Measurements from ENCODE around the gene NRXN2.
"Not testable (repeated sequence)": the region's sequence is repeated elsewhere in the genome, so short reads cannot be mapped to it uniquely, and the experiment has no call there.

The NRXN2 gene

GRCh38 chr11:64665411-64665821, 57.6 kb downstream of the NRXN2 start:
- no peak for DNase-seq

GRCh38 chr11:64664236-64664870, 58.6 kb downstream of the NRXN2 start:
- DNase-seq = not testable (repeated sequence)

- no peak for DNase-seq
These were observed 59.3 kb downstream of the NRXN2 start for GRCh38 chr11:64663656-64664055.

DNA sequence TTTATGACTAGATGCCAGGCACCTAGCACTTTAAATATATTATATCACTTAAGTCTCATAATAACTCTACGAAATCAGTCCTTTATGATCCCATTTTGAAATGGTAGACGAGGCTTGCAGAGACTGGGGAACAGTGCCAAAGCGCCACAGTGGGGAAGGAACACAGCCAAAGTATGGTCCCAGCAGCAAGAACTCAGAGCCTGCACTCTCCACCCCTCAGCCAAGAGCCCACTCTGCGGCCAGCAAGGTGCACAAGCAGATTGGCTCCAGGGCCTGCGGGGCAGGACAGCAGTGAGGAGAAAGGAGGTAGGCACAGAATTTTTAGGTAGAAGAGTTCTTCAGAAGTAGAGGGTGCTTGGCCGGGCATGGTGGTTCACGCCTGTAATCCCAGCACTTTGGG, 61.4 kb downstream of the NRXN2 start:
- no peak for DNase-seq

DNA sequence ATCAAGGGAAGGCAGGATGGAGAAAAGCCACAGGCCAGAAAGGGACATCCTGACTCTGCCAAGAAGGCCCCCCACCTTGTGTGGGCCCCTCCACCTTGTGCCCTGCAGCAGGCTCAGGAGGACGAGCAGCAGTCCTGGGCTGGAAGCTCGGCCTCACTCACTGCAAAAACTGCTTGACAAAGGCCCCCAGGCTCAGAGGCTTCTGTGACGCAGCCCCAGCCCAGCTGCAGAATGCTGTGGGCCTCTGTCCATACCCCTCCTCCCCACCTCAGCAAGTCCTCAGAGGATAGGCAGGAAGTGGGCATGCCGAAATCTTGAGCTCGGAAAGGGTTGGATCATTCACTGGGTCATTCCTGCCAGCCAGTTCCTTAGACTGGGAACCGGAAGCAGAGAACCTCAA, 61.9 kb downstream of the NRXN2 start:
- DNase-seq = no peak

DNA sequence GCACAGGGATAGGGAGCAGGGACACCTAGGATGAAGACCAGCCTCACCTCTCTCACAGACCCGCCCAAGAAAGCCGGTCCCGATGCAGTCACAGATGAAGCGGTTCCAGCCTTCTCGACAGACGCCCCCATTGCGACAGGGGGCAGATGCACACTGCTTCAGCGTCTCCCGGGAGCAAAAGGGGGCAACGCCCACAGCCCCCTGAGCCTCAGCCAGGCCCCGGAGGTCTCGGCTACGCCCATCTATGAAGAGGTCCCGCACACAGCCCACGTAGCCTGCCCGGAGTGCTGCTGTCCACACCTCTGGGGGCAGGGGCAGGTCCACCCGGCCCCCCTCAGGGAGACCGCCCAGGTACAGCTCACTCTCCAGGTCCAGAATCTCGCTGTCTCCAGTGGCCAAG, 62.3 kb downstream of the NRXN2 start:
- DNase-seq = no peak

- no peak for DNase-seq
These were observed 62.8 kb downstream of the NRXN2 start for GRCh38 chr11:64660205-64660604.

- DNase-seq = no peak
These were observed 63.4 kb downstream of the NRXN2 start for GRCh38 chr11:64659417-64660144.

DNA sequence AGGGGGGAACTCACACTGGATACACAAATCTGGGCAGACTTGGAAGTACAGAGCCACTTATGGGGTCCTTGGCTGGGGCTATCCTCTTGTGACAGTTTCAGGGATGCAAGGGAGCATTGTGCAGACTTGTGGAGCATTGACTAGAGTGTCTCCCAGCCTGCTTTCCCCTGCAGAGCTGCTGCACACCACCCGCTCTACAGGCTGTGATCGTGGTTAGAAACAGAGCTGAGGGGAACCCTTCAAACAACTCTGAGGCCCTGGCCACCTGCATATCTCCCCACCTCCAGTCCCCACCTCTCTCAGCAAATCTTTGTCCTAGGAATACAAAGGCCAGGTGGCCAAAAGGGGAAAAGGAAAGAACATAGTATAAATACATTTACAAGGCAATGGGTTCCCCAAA, 64.7 kb downstream of the NRXN2 start:
- DNase-seq = no peak

DNA sequence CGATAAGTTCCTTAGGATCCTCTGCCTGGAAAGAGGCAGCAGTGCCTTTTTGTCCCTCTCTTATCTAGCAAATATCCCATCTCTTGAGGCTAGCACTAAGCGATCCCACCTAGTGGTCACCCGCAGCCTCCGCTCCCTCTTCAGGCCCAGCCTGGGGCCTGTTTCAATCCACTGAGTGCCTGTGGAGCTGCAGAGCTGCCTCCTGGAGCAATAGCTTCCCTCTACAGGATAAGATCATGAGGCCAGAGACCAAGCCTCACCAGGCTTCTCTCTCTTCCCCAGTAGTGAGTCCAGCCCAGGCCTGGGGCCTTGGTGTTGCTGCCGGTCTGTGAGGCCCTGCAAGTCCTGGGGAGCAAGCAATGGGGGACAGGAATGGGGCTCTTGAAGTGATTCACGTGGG, 66.1 kb downstream of the NRXN2 start:
- DNase-seq = no peak

DNA sequence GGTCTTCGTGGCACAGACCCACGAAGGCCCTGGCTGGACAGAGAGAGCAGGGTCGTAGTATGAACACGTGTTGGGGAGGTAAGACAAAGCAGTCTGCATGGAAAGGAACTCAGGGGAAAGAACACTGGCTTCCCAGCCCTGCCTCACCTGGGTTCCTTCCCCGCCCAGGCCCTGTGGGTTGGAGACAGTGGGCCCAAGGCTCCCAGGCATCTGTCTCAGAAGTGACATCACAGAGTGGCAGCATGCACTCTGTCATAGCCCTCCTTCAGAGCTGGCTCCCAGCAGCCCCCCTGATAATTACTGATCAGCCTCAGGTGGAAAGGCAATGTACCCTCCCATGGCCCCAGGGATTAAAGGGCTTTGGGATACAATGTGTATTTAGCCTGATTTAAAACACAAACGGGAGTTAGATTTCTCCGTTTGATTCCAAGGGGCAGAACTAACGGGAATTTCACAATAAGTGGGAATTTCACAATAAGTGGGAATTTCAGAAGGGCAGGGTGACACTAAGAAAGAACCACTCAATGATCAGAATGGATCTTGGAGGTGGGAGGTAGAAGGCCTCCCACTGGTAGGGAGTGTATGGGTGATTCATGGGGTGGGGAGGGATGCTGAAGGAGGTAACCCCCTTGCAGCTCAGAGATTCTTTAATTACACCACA, 66.9 kb downstream of the NRXN2 start:
- no peak for DNase-seq

- no peak for DNase-seq
These were observed 67.9 kb downstream of the NRXN2 start for GRCh38 chr11:64654958-64655541.

DNA sequence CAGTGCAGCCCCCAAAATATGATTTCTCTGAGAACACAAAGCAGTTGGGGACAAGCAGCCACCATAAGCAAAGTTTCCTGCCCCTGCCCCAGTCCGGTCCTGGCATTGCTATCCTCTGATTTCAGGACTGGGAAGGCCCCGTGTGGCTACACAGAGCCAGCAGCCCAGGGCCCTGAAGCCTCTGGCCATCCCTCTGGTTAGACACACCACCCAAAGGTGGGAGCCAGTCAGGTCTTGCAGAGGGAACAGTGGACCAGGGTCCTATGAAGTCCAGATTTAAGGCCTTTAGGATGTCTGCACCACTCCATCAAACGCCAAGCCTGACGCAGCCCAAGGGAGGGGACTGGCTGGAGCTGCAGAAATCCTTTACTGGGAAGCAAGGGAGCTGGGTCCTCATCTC, 68.6 kb downstream of the NRXN2 start:
- no peak for DNase-seq

DNA sequence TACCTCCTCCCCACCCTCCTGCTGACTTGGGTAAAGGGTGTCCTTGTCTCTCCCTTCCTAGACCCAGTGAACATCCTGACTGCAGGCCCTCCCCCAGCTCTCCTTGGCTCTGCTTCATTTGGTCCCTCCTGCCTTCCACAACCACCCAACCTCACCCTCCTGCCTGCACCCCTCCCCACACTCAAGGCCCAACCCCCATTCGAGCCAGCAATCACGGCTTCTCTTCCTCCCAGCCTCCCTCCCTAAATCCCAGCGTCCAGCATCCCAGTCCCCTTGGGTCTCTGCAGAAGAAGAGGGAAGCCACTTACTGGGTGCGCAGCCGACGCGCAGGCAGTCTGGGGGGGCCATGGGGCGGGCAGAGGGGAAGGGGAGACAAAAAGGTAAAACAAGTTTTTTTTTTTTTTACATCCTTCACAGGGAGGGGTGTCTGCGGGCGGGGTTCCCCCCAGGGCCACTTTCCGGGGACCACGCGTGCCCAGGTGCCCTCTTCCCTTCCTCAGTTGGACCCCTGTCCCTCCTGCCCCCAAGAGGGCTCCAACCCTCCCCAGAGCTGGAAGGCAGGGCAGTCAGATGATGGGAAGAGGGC, 69.5 kb downstream of the NRXN2 start:
- no peak for DNase-seq

DNA sequence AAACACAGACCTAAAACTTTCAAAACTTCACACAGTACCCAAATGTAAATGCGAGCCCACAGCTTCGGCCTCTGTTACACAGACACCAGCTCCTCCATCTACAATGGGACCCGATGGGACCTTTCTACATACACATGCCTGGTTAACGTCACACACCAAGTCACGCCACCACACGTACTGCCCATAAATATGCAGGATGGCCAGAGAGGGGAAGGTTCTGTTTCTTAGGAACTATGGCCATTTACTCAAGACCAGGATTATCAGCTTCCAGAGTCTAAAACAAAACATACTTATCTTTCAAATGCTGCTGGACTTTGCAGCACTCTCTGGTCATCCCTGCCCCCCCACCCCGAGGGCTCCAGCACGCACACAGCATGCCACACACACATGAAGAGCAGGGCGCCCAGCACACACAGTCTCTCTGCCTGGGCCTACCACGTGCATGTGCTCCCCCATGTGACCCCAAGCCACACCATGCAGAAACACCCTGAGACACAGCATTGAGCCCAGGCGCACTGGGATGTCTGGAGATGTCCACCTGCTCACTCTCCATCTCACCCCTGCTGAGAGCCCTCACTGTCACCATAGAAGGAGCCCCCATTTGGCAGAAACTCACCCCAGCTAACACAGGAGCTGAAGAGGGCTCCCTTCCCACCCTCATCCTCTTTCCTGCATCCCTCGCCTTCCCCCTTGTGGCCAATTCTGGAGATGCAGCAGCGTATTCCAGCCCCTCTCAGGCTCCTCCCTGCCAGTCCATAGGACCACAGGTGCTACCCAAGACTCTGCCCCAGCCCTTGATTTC, 70.2 kb downstream of the NRXN2 start:
- peak; percentile 76 to 83 for DNase-seq

- no peak for DNase-seq
These were observed 72.0 kb downstream of the NRXN2 start for GRCh38 chr11:64650923-64651523.

DNA sequence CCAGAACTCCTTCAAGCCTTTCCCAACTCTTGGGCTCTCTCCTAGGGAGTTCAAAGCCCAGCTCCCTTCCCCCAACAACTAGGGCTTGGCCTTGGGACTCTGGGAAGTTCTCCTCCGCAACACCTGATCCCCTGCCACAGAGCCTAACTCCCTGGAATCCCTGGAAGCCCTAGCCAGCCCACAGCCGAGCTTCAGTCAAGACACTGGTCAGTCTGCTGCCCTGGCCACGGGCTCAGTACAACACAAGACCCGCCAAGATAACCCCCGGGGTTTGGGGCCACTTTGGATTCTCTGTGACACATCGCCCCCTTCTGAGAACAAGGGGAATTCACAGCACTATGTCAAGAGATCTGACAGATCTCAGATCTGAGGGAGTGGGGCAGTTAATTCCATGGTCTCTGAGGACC, 73.7 kb downstream of the NRXN2 start:
- no peak for DNase-seq

GRCh38 chr11:64648551-64648950, 74.4 kb downstream of the NRXN2 start:
- no peak for DNase-seq

GRCh38 chr11:64647019-64647779, 75.8 kb downstream of the NRXN2 start:
- DNase-seq = no peak

- no peak for DNase-seq
These were observed 78.2 kb downstream of the NRXN2 start for GRCh38 chr11:64644647-64645275.
